ENCODE measurements around the gene FLT3LG. TPM values are rescaled to one million over a fixed set of nuclear protein-coding genes. Genes with fewer than 3 reads are reported as not detected.

Gene FLT3LG
- total RNA-seq, 1 experiment from 2014 or later, result 1.5 TPM

GRCh38 chr19:49514151-49514550 lies 40.1 kb downstream of the FLT3LG start:
- DNase-seq (ENCODE audit: unreplicated experiment), result no peak
- Mint-ChIP-seq H3K36me3 (ENCODE audit: insufficient read depth, unreplicated experiment) (no peaks in the 10 kb centered on the region), H3K27me3 (ENCODE audit: insufficient read depth, unreplicated experiment) (peaks cover 11% of the 10 kb centered on the region), H3K4me3 (ENCODE audit: unreplicated experiment) (no peak overlapping the region), H3K27ac (ENCODE audit: low read depth, unreplicated experiment) (no peak overlapping the region), H3K9me3 (ENCODE audit: unreplicated experiment) (no peaks in the 10 kb centered on the region), H3K4me1 (ENCODE audit: insufficient read depth, unreplicated experiment) (peaks cover 6% of the 10 kb centered on the region)
- CTCF ChIA-PET, result interaction anchor here (0.6 to 0.7 kb wide), 3 partner anchors 55 to 162 kb away, joined by 3 read pairs; no protein-coding TSS in a partner anchor
- POLR2A ChIA-PET, result no interaction called here
- TF ChIP-seq CTCF (IDR thresholded peaks at IDR 0.05; ENCODE audit: unreplicated experiment), result no peak
- no TSS peak for BruUV-seq (replicated peaks)
- intact Hi-C loops (cut with micrococcal nuclease), result no loop called here

- H3K27me3 Mint-ChIP-seq (ENCODE audit: insufficient read depth, unreplicated experiment), result peaks cover 11% of the 10 kb centered on the region
- peaks cover 6% of the 10 kb centered on the region for H3K4me1 Mint-ChIP-seq (ENCODE audit: insufficient read depth, unreplicated experiment)
- H3K36me3 Mint-ChIP-seq (ENCODE audit: insufficient read depth, unreplicated experiment), result no peaks in the 10 kb centered on the region
- no peak for TF ChIP-seq CTCF (IDR thresholded peaks at IDR 0.05; ENCODE audit: unreplicated experiment)
- CTCF ChIA-PET, result interaction anchor here (0.6 to 1.6 kb wide), 2 partner anchors 31 to 33 kb away, joined by 3 to 7 read pairs; no protein-coding TSS in a partner anchor
- H3K4me3 Mint-ChIP-seq (ENCODE audit: unreplicated experiment), result no peak overlapping the region
- POLR2A ChIA-PET, result interaction anchor here (0.7 kb wide), 1 partner anchor 16 kb away, joined by 3 read pairs; no protein-coding TSS in a partner anchor
- H3K9me3 Mint-ChIP-seq (ENCODE audit: unreplicated experiment), result no peaks in the 10 kb centered on the region
- BruUV-seq (replicated peaks), result no TSS peak
- intact Hi-C loops (cut with micrococcal nuclease), result no loop called here
- H3K27ac Mint-ChIP-seq (ENCODE audit: low read depth, unreplicated experiment), result no peak overlapping the region
- DNase-seq (ENCODE audit: unreplicated experiment), result no peak
These were observed 41.8 kb downstream of the FLT3LG start for GRCh38 chr19:49515767-49516166.

GRCh38 chr19:49518033-49518432 lies 44.0 kb downstream of the FLT3LG start:
- Mint-ChIP-seq H3K4me3 (ENCODE audit: unreplicated experiment) (no peak overlapping the region), H3K27me3 (ENCODE audit: insufficient read depth, unreplicated experiment) (peaks cover 10% of the 10 kb centered on the region), H3K4me1 (ENCODE audit: insufficient read depth, unreplicated experiment) (peaks cover 6% of the 10 kb centered on the region), H3K36me3 (ENCODE audit: insufficient read depth, unreplicated experiment) (no peaks in the 10 kb centered on the region), H3K27ac (ENCODE audit: low read depth, unreplicated experiment) (no peak overlapping the region), H3K9me3 (ENCODE audit: unreplicated experiment) (no peaks in the 10 kb centered on the region)
- TF ChIP-seq CTCF (IDR thresholded peaks at IDR 0.05; ENCODE audit: unreplicated experiment), result no peak
- intact Hi-C loops (cut with micrococcal nuclease), result no loop called here
- no peak for DNase-seq (ENCODE audit: unreplicated experiment)
- CTCF ChIA-PET, result interaction anchor here (0.7 to 1.2 kb wide), 2 partner anchors 15 to 50 kb away, joined by 3 to 5 read pairs; no protein-coding TSS in a partner anchor
- no TSS peak for BruUV-seq (replicated peaks)
- POLR2A ChIA-PET, result no interaction called here

- Mint-ChIP-seq H3K4me3 (ENCODE audit: unreplicated experiment) (no peak overlapping the region), H3K27ac (ENCODE audit: low read depth, unreplicated experiment) (no peak overlapping the region), H3K4me1 (ENCODE audit: insufficient read depth, unreplicated experiment) (no peaks in the 10 kb centered on the region), H3K36me3 (ENCODE audit: insufficient read depth, unreplicated experiment) (no peaks in the 10 kb centered on the region), H3K27me3 (ENCODE audit: insufficient read depth, unreplicated experiment) (peaks cover 14% of the 10 kb centered on the region), H3K9me3 (ENCODE audit: unreplicated experiment) (no peaks in the 10 kb centered on the region)
- CTCF ChIA-PET, result interaction anchor here (0.5 to 1.6 kb wide), 5 partner anchors 23 to 245 kb away, joined by 3 to 6 read pairs (median 3); no protein-coding TSS in a partner anchor
- TF ChIP-seq CTCF (IDR thresholded peaks at IDR 0.05; ENCODE audit: unreplicated experiment), result no peak
- POLR2A ChIA-PET, result interaction anchor here (1.2 kb wide), 1 partner anchor 14 kb away, joined by 4 read pairs; no protein-coding TSS in a partner anchor
- intact Hi-C loops (cut with micrococcal nuclease), result no loop called here
- DNase-seq (ENCODE audit: unreplicated experiment), result no peak
- no TSS peak for BruUV-seq (replicated peaks)
These were observed 46.8 kb downstream of the FLT3LG start for GRCh38 chr19:49520705-49521319.
